Measurements from ENCODE around the gene EIF1. TPM values are rescaled to one million over a fixed set of nuclear protein-coding genes. Genes with fewer than 3 reads are reported as not detected.
"Not testable (repeated sequence)": the region's sequence is repeated elsewhere in the genome, so short reads cannot be mapped to it uniquely, and the experiment has no call there.

Gene EIF1
- total and polyA plus RNA-seq, 2 experiments from 2014 or later, result 180 to 989 TPM

GRCh38 chr17:41683441-41684007 is 5.2 kb upstream of the EIF1 start:
- no peaks in the 10 kb centered on the region for H3K9me2 ChIP-seq (replicated peaks; ENCODE audit: insufficient read depth)
- no peaks in the 10 kb centered on the region for H3K36me3 ChIP-seq (replicated peaks; ENCODE audit: insufficient read depth, low read depth)
- no peak overlapping the region for H2AFZ ChIP-seq
- no peak overlapping the region for H3K4me3 ChIP-seq
- no peaks in the 10 kb centered on the region for H3K9me3 ChIP-seq (ENCODE audit: low read depth)
- H3K79me2 ChIP-seq, result no peaks in the 10 kb centered on the region
- 73% methylated on average over 8 of the region's 8 CpGs for WGBS (ENCODE audit: low lambda C conversion rate, missing lambda C conversion rate)
- no peaks in the 10 kb centered on the region for H4K20me1 ChIP-seq (ENCODE audit: insufficient read depth, poor library complexity, severe bottlenecking)
- no peak overlapping the region for H3K4me2 ChIP-seq
- no peaks in the 10 kb centered on the region for H3K27me3 ChIP-seq
- TF ChIP-seq EZH2 (IDR thresholded peaks at IDR 0.05; ENCODE audit: borderline replicate concordance), result no peak
- no peak for TF ChIP-seq CTCF (IDR thresholded peaks at IDR 0.05; ENCODE audit: poor library complexity)
- no peak for TF ChIP-seq EZH2phosphoT487 (IDR thresholded peaks at IDR 0.05; ENCODE audit: low read depth, severe bottlenecking, unreplicated experiment)
- peaks cover 4% of the 10 kb centered on the region for H3K4me1 ChIP-seq (ENCODE audit: insufficient read depth)
- no peak for DNase-seq (ENCODE audit: low spot score)
- H3K27ac ChIP-seq, result no peak overlapping the region

- 67% methylated on average over 4 of the region's 4 CpGs for WGBS (ENCODE audit: low lambda C conversion rate, missing lambda C conversion rate)
- Histone ChIP-seq H4K20me1 (ENCODE audit: insufficient read depth, poor library complexity, severe bottlenecking) (no peaks in the 10 kb centered on the region), H2AFZ (no peak overlapping the region), H3K36me3 (replicated peaks; ENCODE audit: insufficient read depth, low read depth) (no peaks in the 10 kb centered on the region), H3K9me3 (ENCODE audit: low read depth) (no peaks in the 10 kb centered on the region), H3K9me2 (replicated peaks; ENCODE audit: insufficient read depth) (no peaks in the 10 kb centered on the region), H3K4me2 (no peak overlapping the region), H3K4me3 (no peak overlapping the region), H3K27me3 (no peaks in the 10 kb centered on the region), H3K79me2 (no peaks in the 10 kb centered on the region), H3K4me1 (ENCODE audit: insufficient read depth) (peaks cover 4% of the 10 kb centered on the region), H3K27ac (no peak overlapping the region)
- TF ChIP-seq EZH2phosphoT487 (IDR thresholded peaks at IDR 0.05; ENCODE audit: low read depth, severe bottlenecking, unreplicated experiment) (no peak), EZH2 (IDR thresholded peaks at IDR 0.05; ENCODE audit: borderline replicate concordance) (no peak), CTCF (IDR thresholded peaks at IDR 0.05; ENCODE audit: poor library complexity) (no peak)
- no peak for DNase-seq (ENCODE audit: low spot score)
These were observed 4.7 kb upstream of the EIF1 start for GRCh38 chr17:41684035-41684434.

- H3K27ac ChIP-seq; H3K4me2 ChIP-seq; H3K27me3 ChIP-seq; H3K4me3 ChIP-seq; H3K9me2 ChIP-seq (replicated peaks; ENCODE audit: insufficient read depth); H3K36me3 ChIP-seq (replicated peaks; ENCODE audit: insufficient read depth, low read depth); DNase-seq (ENCODE audit: low spot score); H3K9me3 ChIP-seq (ENCODE audit: low read depth); H2AFZ ChIP-seq: not testable (repeated sequence)
- Histone ChIP-seq H3K4me1 (ENCODE audit: insufficient read depth) (peaks cover 12% of the 10 kb centered on the region), H4K20me1 (ENCODE audit: insufficient read depth, poor library complexity, severe bottlenecking) (peaks cover 14% of the 10 kb centered on the region), H3K79me2 (peaks cover 14% of the 10 kb centered on the region)
- whole genome bisulfite sequencing (ENCODE audit: low lambda C conversion rate, missing lambda C conversion rate), result 89% methylated on average over 13 of the region's 13 CpGs
These were observed 2.9 kb upstream of the EIF1 start for GRCh38 chr17:41685753-41686152.

- H3K9me3 ChIP-seq (ENCODE audit: low read depth), result no peaks in the 10 kb centered on the region
- no peaks in the 10 kb centered on the region for H3K9me2 ChIP-seq (replicated peaks; ENCODE audit: insufficient read depth)
- H4K20me1 ChIP-seq (ENCODE audit: insufficient read depth, poor library complexity, severe bottlenecking), result peaks cover 19% of the 10 kb centered on the region
- DNase-seq (ENCODE audit: low spot score), result no peak
- peaks cover 17% of the 10 kb centered on the region for H3K4me1 ChIP-seq (ENCODE audit: insufficient read depth)
- H3K27ac ChIP-seq, result no peak overlapping the region
- WGBS (ENCODE audit: low lambda C conversion rate, missing lambda C conversion rate), result 98% methylated on average over 4 of the region's 4 CpGs
- no peak overlapping the region for H2AFZ ChIP-seq
- TF ChIP-seq EZH2 (IDR thresholded peaks at IDR 0.05; ENCODE audit: borderline replicate concordance), result no peak
- no peak for TF ChIP-seq CTCF (IDR thresholded peaks at IDR 0.05; ENCODE audit: poor library complexity)
- no peak for TF ChIP-seq EZH2phosphoT487 (IDR thresholded peaks at IDR 0.05; ENCODE audit: low read depth, severe bottlenecking, unreplicated experiment)
- H3K27me3 ChIP-seq, result no peaks in the 10 kb centered on the region
- H3K79me2 ChIP-seq, result peaks cover 19% of the 10 kb centered on the region
- H3K4me2 ChIP-seq, result no peak overlapping the region
- no peak overlapping the region for H3K4me3 ChIP-seq
- peaks cover 14% of the 10 kb centered on the region for H3K36me3 ChIP-seq (replicated peaks; ENCODE audit: insufficient read depth, low read depth)
These were observed 2.4 kb upstream of the EIF1 start for GRCh38 chr17:41686281-41686680.
